IMR-90 (cell line): ENCODE measurements around the gene CROCC2.

Source experiments
- BHLHE40 ChIP-seq: fragments of 150-350 bp; IDR thresholded peaks from 2 replicates; pipeline ENCODE4 v1.6.1; 2016; ENCODE audit warnings: mild to moderate bottlenecking, low read depth, low read length
- CTCF ChIP-seq: conservative IDR thresholded peaks from 2 replicates; pipeline ENCODE4 v1.5.1; 2012; ENCODE audit warnings: mild to moderate bottlenecking, low read depth, low read length, improper control_type of control experiment
- FOS ChIP-seq: fragments of 150-350 bp; IDR thresholded peaks from 2 replicates; pipeline ENCODE4 v1.6.1; 2016; ENCODE audit warnings: low read depth, low read length
- MXI1 ChIP-seq: IDR thresholded peaks from 2 replicates; pipeline ENCODE4 v1.6.1; 2012; ENCODE audit warnings: low read depth, mild to moderate bottlenecking, low read length, moderate library complexity, borderline replicate concordance
- POLR2A ChIP-seq: IDR thresholded peaks from 2 replicates; pipeline ENCODE4 v1.6.1; 2012; ENCODE audit warnings: mild to moderate bottlenecking, low read depth, low read length
- RCOR1 ChIP-seq: IDR thresholded peaks from 2 replicates; pipeline ENCODE4 v1.6.1; 2012; ENCODE audit warnings: mild to moderate bottlenecking, low read length, improper control_type of control experiment; ENCODE audit not compliant: insufficient replicate concordance
- RFX5 ChIP-seq: IDR thresholded peaks from 2 replicates; pipeline ENCODE4 v1.8.0; 2012; ENCODE audit warnings: low read depth, mild to moderate bottlenecking, low read length, moderate library complexity
- SMC3 ChIP-seq: fragments of 150-350 bp; IDR thresholded peaks from 2 replicates; pipeline ENCODE4 v1.6.1; 2016; ENCODE audit warnings: low read depth, mild to moderate bottlenecking, antibody characterized with exemption, low read length, moderate library complexity
- USF2 ChIP-seq: fragments of 150-350 bp; IDR thresholded peaks from 2 replicates; pipeline ENCODE4 v1.6.1; 2017; ENCODE audit warnings: mild to moderate bottlenecking, antibody characterized with exemption, low read length, low read depth

GRCh38 chr2:240959214-240959940 is 53.2 kb downstream of the CROCC2 start:
- TF ChIP-seq RCOR1 (no peak), CTCF (no peak), RFX5 (no peak), USF2 (no peak), SMC3 (no peak), FOS (no peak), BHLHE40 (no peak), POLR2A (no peak), MXI1 (no peak)
